Left ventricle myocardium superior (tissue), 1 donor: ENCODE data around the gene BCAR3. TPM values are rescaled to one million over a fixed set of nuclear protein-coding genes. Genes with fewer than 3 reads are reported as not detected.

Experiments
- ATAC-seq: fragments of 200-7000 bp; cut with Tn5 transposase; one replicate; pipeline ENCODE4 v1.9.1; 2020; ENCODE audit warnings: mild to moderate bottlenecking, moderate library complexity
- DNase-seq: peaks from one replicate; pipeline ENCODE4 v3.0.0-alpha.2; 2020
- intact Hi-C: fragments of 100-400 bp; cut with micrococcal nuclease; formaldehyde crosslinking; loops from one replicate; pipeline ENCODE4 v1.11.0; 2022
- total RNA-seq: library from RNA; stranded (reverse); fragmentation: NEBNext Ultra II Directional; extraction: Animal tissue kit (Norgen Biotek cat#: 25700); gene quantifications from one replicate; pipeline ENCODE4 v1.2.1, GENCODE V29; 2021
- donor health status: DM: no; HTN: yes; CAD: no; lungs with severe emphysema.

The BCAR3 gene
- total RNA-seq, 1 donor from 2014 or later = 15.2 TPM

DNA sequence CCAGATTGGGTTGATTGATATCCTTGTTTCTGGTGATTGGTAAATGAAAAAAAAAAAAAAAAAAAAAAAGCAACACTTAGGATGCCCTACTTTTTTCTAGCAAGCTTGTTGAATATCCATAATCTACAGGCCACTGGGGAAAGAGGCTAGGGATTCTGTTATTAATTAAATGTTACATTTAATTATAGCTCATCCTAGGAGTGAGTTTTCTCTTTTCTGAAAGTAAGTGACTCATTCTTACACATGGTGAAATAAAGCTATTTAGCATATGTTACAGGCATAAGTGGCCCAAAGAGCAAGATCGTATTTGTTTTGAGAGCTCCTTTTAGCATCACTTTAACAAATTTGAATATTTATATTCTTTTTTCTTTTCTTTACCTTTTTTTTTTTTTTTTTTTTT, 139.2 kb downstream of the BCAR3 start:
- no peak for DNase-seq
- intact Hi-C loops = no loop called here

DNA sequence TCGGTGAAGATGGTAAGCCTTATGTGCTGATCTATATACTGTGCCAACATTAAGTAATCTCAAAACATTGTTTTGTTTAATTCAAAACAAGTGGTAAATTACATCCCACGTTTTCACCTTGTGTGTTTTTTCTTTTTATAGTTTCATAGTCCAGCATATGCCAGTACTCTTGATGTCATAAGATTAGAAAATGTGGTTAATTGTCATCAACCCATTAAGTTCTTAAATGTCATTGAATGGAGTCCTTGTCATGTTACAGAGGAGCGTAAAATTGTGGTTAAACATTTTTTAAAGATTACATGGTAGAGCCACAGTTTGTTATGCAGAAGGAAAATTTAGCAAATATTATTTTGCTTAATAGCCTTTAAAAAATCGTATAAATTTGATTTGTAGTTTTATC, 140.6 kb downstream of the BCAR3 start:
- intact Hi-C loops = no loop called here
- no peak for ATAC-seq

More for the DNA sequence above, 139.2 kb downstream of the BCAR3 start:
- ATAC-seq = no peak

DNA sequence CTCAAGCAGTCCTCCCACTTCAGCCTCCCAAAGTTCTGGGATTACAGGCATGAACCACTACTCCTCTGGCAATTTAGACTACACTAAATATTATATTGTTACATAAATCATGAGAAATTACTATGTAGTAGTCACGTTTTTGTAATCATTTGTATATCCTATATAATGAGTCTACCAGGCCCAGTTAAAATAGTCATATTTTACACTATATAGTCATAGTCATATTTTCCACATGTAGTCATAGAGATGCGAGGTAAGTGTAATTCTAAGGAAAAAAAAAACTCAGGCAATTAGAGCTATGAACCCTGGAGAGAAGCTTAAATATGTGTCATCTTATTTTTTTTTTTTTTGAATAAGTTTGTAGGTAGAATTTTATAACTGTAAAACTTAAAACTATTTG, 143.7 kb downstream of the BCAR3 start:
- intact Hi-C loops = no loop called here
- ATAC-seq (no peak), DNase-seq (no peak)

More for the DNA sequence above, 140.6 kb downstream of the BCAR3 start:
- DNase-seq = no peak

DNA sequence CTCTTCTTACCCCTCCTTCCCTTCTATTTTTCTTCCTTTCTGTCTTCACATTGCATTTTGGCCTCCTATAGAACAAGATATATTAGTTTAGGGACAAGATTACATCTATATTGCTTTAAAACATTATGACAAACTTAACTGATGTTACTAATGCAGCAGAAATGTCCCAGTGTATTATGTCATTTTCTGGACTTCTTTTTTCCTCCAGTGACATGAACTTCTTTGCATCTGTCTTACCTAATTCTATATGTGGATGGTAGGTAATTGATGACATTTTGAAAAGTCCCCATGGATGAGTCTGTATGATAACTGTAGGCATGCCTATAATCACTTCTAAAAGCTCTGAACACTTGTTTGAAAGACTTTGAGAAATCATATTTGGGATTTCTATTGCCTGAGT, 144.2 kb downstream of the BCAR3 start:
- intact Hi-C loops = no loop called here
- ATAC-seq (no peak), DNase-seq (no peak)

DNA sequence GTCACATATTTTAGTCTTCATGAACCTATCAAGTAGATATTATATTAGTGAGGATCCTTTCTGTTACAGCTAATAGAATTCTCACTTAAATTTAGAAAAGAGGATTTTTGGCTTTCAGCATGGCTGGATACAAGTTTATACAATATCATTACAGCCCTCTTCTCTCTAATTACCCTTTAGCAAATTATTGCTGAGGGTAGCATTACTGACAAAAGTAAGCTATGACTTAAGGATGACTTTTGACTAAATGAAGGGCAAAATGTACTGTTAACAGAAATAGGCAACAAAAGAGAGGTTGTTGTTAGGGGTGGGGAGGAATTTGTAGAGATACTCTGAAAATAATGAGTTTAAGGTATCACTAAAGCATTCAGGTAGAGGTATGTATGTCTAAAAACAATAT, 148.0 kb downstream of the BCAR3 start:
- DNase-seq (no peak), ATAC-seq (no peak)
- intact Hi-C loops = no loop called here

DNA sequence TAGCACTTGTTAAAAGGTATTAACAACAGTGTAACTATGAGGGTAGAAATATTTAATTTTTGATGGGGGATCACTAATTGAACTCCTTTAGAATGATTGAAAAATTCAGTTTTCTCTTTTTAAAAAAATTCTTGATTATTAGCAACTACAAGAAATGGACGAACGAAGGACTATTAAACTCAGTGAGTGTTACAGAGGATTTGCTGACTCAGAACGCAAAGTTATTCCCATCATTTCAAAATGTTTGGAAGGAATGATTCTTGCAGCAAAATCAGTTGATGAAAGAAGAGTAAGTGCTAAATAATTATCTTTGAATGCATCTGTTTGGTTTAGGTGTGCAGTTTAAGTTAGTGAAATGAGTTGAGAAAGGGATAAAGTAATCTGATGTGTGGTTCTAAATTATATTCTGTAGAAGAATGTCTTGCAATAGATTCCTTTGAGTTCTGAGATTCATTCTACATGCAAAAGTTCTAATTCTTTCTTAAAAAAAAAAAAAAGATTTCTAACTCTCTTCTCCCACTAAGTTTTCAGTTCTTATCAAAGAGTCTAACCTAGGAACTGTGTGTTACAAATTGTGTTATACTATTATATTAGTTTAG, 148.8 kb downstream of the BCAR3 start:
- intact Hi-C loops = no loop called here
- ATAC-seq (no peak), DNase-seq (no peak)

DNA sequence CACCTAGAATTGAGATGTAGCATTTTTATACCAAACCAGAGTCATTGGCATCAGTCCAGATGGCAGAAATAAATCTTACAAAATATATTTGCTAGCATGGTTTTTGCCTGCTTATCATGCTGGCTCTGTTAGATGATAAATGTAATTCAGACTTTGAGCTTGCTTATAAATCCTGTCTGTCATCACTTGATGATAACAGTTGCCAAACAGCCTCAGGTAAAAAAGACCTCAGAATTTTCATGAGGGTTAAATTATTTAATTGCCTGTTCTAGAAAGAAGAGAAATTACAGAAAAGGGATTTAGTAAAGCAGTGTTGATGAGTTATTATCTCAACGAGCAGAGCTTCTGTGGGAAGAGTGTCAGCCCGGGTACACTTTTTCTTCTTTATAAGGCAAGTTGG, 150.4 kb downstream of the BCAR3 start:
- no peak for DNase-seq
- intact Hi-C loops = no loop called here
- no peak for ATAC-seq

DNA sequence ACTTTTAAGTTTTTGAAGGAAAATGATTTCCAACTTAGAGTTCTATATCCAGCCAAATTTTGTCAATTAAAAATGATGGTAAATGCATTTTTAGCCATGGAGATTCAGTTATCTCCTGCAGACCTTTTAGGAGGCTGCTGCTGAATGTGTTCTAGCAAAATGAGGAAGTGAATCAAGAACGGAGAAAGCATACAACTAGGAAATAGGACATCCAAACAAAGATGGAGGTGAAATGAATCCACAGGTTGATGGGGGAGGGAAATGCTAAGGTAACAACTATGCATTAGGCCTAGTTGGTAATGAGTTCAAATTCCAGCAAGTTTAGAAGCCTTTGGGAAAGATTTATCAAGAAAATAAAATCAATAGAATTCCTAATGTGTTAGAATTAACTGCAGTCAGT, 153.2 kb downstream of the BCAR3 start:
- DNase-seq = no peak
- no peak for ATAC-seq
- intact Hi-C loops = no loop called here

DNA sequence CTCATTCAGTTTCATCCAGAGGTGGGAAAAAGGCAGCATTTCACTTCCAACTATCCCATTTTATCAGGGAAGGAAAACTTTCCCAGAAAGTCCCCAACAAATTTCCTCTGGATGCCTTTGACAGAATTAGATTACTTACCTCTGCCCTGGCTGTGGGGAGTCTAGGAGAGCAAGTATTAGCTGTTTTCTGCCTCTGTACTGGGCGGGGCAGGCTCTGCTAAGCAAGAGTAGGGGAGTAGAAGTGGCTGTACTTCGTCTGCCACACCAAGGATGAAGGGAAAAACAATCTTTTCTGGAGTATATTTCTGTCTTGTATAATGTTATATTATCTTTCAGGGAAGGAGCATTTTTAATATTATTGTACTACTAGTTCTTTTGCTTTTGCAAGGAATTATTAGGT, 155.2 kb downstream of the BCAR3 start:
- ATAC-seq (no peak), DNase-seq (no peak)
- intact Hi-C loops = no loop called here

DNA sequence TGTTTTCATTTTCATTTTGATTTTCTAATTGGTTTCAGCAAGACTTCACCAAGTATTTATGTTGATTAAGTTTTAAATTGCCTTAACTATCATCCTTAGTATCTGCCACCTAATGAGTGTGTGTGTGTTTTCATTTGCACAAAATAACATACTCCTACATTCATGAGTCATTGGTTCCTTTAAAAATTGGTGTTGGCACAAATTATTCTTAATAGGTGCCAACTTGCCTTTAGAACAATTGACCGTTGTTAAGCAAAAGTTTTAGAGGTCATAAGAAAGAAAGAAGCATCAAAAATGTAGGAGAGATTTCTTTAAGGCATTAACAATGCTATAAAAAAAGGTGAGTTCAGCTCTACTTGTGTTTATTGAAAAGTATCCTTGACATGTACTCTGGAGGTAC, 156.2 kb downstream of the BCAR3 start:
- intact Hi-C loops = no loop called here
- DNase-seq (no peak), ATAC-seq (no peak)

DNA sequence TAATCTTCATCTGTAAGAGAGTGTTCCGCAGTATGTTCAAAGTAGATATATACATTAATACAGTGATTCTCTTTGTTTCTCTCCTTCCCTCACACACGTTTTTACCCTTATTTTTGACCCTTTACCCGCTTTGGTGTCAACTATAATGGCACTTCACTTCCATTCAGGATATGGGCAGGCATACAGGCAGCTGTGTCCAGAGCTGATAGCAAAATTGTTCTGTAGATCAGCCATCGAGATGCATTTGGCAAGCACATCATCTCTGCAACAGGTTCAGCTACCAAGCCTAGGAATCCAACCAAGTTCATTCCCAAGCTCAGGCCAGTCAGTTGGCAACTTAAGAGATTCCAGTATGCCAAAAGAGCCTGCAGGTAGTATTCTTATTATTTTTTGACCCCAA, 158.9 kb downstream of the BCAR3 start:
- DNase-seq (no peak), ATAC-seq (no peak)
- intact Hi-C loops = no loop called here

DNA sequence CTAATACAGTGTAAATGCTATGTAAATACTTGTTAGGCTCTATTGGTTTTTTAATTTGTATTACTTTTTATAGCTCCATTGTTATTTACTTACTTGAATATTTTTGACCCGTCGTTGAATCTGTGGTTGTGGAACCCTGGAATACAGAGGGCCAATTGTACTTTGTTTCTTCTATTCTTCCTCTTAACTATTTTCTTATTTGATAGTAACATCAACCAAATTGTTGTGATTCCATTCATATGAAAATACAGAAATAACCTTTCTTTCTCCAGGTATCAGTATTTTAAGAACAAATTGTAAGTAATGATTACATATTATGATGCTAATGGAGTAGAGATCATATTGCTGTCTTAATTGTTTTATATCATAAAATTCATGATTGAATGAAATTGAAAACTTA, 160.0 kb downstream of the BCAR3 start:
- DNase-seq = no peak
- intact Hi-C loops = no loop called here
- no peak for ATAC-seq

DNA sequence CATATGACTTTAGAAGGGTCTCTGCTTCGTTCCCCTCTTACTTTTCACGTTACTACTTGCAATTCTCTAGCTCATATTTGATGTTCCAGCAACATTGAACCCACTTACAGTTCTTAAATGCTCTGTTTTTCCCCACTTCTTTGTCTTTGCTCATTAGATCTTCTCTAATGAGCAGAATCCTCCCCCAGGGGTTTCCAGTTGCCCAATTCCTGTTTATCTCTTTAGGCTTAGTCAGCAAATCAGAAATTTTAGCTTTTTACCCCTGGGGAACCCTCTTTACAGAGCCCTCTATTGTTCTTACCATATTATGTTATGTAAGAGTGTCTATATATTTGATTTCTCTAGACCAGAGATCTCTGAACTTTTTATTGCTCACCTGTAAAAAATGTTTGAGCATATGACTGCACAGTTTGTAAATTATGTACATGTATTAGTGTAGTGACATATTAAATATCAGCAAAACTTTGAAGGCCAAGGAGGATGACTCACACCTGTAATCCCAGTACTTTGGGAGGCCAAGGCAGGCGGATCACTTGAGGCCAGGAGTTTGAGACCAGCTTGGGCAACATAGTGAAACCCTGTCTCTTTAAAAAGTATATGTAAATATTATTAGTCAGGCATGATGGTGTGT, 162.3 kb downstream of the BCAR3 start:
- ATAC-seq (no peak), DNase-seq (no peak)
- intact Hi-C loops = no loop called here

DNA sequence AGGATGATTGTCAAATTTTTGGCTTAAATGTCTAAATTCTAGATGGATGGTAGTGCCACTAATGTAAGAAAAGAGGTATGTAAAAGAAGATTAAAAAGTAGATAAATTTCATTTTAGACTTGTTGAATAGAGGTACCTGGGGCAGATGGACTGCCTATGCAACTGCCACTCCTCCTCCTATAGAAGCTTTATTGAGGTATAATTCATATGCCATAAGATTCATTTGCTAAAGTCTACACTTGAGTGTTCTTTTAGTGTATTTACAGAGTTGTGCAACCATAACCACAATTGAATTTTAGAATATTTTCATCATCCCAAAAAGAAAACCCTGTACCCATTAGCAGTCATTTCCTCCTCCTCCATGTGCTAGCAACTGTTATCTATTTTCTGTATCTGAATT, 163.1 kb downstream of the BCAR3 start:
- intact Hi-C loops = no loop called here
- no peak for DNase-seq
- ATAC-seq = no peak

DNA sequence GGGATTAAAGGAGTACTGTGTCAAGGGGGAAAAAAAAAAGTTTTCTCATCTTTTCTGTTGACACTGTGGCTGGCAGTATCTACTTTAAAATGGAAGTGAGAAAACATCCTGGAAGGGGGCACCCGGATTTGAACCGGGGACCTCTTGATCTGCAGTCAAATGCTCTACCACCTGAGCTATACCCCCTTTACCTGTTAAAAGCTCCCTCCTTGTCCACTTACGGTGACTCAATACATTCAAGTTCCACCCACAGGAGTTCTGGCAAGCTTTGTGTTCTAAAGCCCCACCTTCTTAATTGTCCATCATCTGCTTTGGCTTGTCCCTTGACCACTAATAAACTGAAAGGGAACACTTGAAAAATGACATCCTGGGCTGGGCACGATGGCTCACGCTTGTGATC, 165.5 kb downstream of the BCAR3 start:
- ATAC-seq = no peak
- no peak for DNase-seq
- intact Hi-C loops = no loop called here

Other genes starting within 250 kb of the BCAR3 start
- gene FNBP1L, start 233.7 kb downstream of the BCAR3 start, total RNA-seq = 23.6 TPM
- gene DNTTIP2, start 197.4 kb upstream of the BCAR3 start, total RNA-seq = 42.7 TPM
- 10.9 TPM for gene GCLM, start 227.6 kb upstream of the BCAR3 start, total RNA-seq